Keratinocyte (primary cell): ENCODE measurements around the gene IL1RAPL1. TPM values are rescaled to one million over a fixed set of nuclear protein-coding genes. Genes with fewer than 3 reads are reported as not detected.

Experiments
- DNase-seq: peaks from one replicate; pipeline ENCODE4 v3.0.0-alpha.2; 2011; ENCODE audit warnings: low read depth, missing footprints, low spot score
- FAIRE-seq: peaks from 2 replicates; lab custom pipeline; 2011; peaks lifted over from hg19 to GRCh38; lab: Jason Lieb, UNC
- H2AFZ ChIP-seq: 2 replicates; pipeline ENCODE4 v1.6.0; 2012; ENCODE audit warnings: low read length, control low read depth, inconsistent platforms; ENCODE audit not compliant: control insufficient read depth
- H3K27ac ChIP-seq: 2 replicates; pipeline ENCODE4 v1.5.1; 2011; ENCODE audit warnings: low read length; ENCODE audit not compliant: control insufficient read depth, insufficient read depth
- H3K27me3 ChIP-seq: 3 replicates; pipeline ENCODE4 v1.6.0; 2011; ENCODE audit warnings: low read length; ENCODE audit not compliant: control insufficient read depth, insufficient read depth; ENCODE audit errors: extremely low read depth
- H3K36me3 ChIP-seq, 2 experiments: 2 replicates in 1 of 2; 3 replicates in 1 of 2; pipeline ENCODE4 v1.5.1; 2011; ENCODE audit warnings: low read length in 2 of 2, mild to moderate bottlenecking in 1 of 2; ENCODE audit not compliant: control insufficient read depth in 2 of 2, insufficient read depth in 2 of 2; ENCODE audit errors: extremely low read depth in 1 of 2
- H3K4me1 ChIP-seq: 3 replicates; pipeline ENCODE4 v1.5.1; 2011; ENCODE audit warnings: low read length; ENCODE audit not compliant: control insufficient read depth, insufficient read depth; ENCODE audit errors: extremely low read depth
- H3K4me2 ChIP-seq: 3 replicates; pipeline ENCODE4 v1.6.0; 2011; ENCODE audit warnings: low read depth, low read length; ENCODE audit not compliant: control insufficient read depth, insufficient read depth; ENCODE audit errors: extremely low read depth
- H3K4me3 ChIP-seq, 3 experiments: fragments of 200-600 bp in 1 of 3; sonication (generic) in 1 of 3; 2 replicates in 2 of 3; 3 replicates in 1 of 3; pipeline ENCODE4 v1.5.1; 2011 to 2016; ENCODE audit warnings: low read length in 3 of 3, mild to moderate bottlenecking in 3 of 3, control low read depth in 2 of 3, inconsistent platforms in 1 of 3, low read depth in 1 of 3, mixed read lengths in 1 of 3, mixed run types in 1 of 3, moderate library complexity in 1 of 3; ENCODE audit not compliant: control insufficient read depth in 2 of 3, insufficient read depth in 2 of 3; ENCODE audit errors: extremely low read depth in 1 of 3
- H3K79me2 ChIP-seq: 2 replicates; pipeline ENCODE4 v1.6.0; 2012; ENCODE audit warnings: low read length; ENCODE audit not compliant: control insufficient read depth, insufficient read depth
- H3K9ac ChIP-seq: 3 replicates; pipeline ENCODE4 v1.6.0; 2011; ENCODE audit warnings: low read length; ENCODE audit not compliant: control insufficient read depth, insufficient read depth; ENCODE audit errors: extremely low read depth
- H3K9me1 ChIP-seq: 3 replicates; pipeline ENCODE4 v1.6.0; 2011; ENCODE audit warnings: low read length; ENCODE audit not compliant: control insufficient read depth, insufficient read depth; ENCODE audit errors: extremely low read depth
- H3K9me3 ChIP-seq: 2 replicates; pipeline ENCODE4 v1.5.1; 2012; ENCODE audit warnings: low read depth, low read length; ENCODE audit not compliant: control insufficient read depth
- H4K20me1 ChIP-seq: 3 replicates; pipeline ENCODE4 v1.6.0; 2011; ENCODE audit warnings: low read length; ENCODE audit not compliant: control insufficient read depth, insufficient read depth; ENCODE audit errors: extremely low read depth
- EZH2 ChIP-seq: IDR thresholded peaks from one replicate; pipeline ENCODE4 v1.6.1; 2012; ENCODE audit warnings: inconsistent platforms, mild to moderate bottlenecking, low read length, moderate library complexity
- dilution Hi-C: fragments of 300-500 bp; cut with MboI; formaldehyde crosslinking; loops from one replicate; pipeline ENCODE4 v1.7.0; 2020; ENCODE audit warnings: low sequenced_read_pairs; ENCODE audit not compliant: extremely low pct_ligation_motif_present
- polyA plus RNA-seq, 5 experiments: library from polyadenylated mRNA; depleted of rRNA in 3 of 5; stranded (reverse) in 3 of 5; stranded (forward) in 1 of 5; unstranded in 1 of 5; fragments of >200 nt; gene quantifications; 1 replicate in 1 of 5; 2 replicates in 3 of 5; 3 replicates in 1 of 5; pipeline versions ENCODE4 v1.2.1 to v1.2.3, GENCODE V29; 2011 to 2012; ENCODE audit warnings: missing spikeins in 2 of 5, low read depth in 1 of 5, low replicate concordance in 1 of 5
- TF ChIP-seq, protein P1 (sequence below), 3 experiments: IDR thresholded peaks in 1 of 3; conservative IDR thresholded peaks in 1 of 3; optimal IDR thresholded peaks in 1 of 3; 2 replicates in 2 of 3; 3 replicates in 1 of 3; pipeline versions ENCODE3 to v1.5.1; 2011; ENCODE audit warnings: low read length in 3 of 3, mild to moderate bottlenecking in 3 of 3, moderate library complexity in 2 of 3, control low read depth in 1 of 3, inconsistent platforms in 1 of 3; ENCODE audit not compliant: insufficient read depth in 2 of 3; ENCODE audit errors: extremely low read depth in 1 of 3

Gene IL1RAPL1
- polyA plus RNA-seq, 1 donor (not counting 4 experiments of a cell fraction or from before 2014, with no cell fraction given): 2.8 TPM

- peaks cover 8% of the 10 kb centered on the region for H3K27me3 ChIP-seq
- H3K27ac ChIP-seq: no peak overlapping the region
- no peaks in the 10 kb centered on the region for H3K9me1 ChIP-seq
- H3K4me3 ChIP-seq: no peak overlapping the region
- H3K79me2 ChIP-seq: no peaks in the 10 kb centered on the region
- H3K4me2 ChIP-seq: no peak overlapping the region
- no peaks in the 10 kb centered on the region for H3K9me3 ChIP-seq
- no peak for TF ChIP-seq EZH2
- TF ChIP-seq, protein P1, sequence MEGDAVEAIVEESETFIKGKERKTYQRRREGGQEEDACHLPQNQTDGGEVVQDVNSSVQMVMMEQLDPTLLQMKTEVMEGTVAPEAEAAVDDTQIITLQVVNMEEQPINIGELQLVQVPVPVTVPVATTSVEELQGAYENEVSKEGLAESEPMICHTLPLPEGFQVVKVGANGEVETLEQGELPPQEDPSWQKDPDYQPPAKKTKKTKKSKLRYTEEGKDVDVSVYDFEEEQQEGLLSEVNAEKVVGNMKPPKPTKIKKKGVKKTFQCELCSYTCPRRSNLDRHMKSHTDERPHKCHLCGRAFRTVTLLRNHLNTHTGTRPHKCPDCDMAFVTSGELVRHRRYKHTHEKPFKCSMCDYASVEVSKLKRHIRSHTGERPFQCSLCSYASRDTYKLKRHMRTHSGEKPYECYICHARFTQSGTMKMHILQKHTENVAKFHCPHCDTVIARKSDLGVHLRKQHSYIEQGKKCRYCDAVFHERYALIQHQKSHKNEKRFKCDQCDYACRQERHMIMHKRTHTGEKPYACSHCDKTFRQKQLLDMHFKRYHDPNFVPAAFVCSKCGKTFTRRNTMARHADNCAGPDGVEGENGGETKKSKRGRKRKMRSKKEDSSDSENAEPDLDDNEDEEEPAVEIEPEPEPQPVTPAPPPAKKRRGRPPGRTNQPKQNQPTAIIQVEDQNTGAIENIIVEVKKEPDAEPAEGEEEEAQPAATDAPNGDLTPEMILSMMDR (optimal IDR thresholded peaks at IDR 0.05 in 1 of 3, IDR thresholded peaks at IDR 0.05 in 1 of 3, conservative IDR thresholded peaks at IDR 0.05 in 1 of 3; ENCODE audit: extremely low read depth in 1 of 3, insufficient read depth in 2 of 3, low read length in 3 of 3): no peak
- H4K20me1 ChIP-seq: no peaks in the 10 kb centered on the region
- no peak for FAIRE-seq
- no peaks in the 10 kb centered on the region for H3K4me1 ChIP-seq
- DNase-seq: no peak
- H2AFZ ChIP-seq: no peak overlapping the region
- H3K36me3 ChIP-seq: no peaks in the 10 kb centered on the region
- dilution Hi-C loops: no loop called here
- H3K9ac ChIP-seq: no peak overlapping the region
Measured at GRCh38 chrX:28585767-28586166, 1.5 kb upstream of the IL1RAPL1 start.

DNA sequence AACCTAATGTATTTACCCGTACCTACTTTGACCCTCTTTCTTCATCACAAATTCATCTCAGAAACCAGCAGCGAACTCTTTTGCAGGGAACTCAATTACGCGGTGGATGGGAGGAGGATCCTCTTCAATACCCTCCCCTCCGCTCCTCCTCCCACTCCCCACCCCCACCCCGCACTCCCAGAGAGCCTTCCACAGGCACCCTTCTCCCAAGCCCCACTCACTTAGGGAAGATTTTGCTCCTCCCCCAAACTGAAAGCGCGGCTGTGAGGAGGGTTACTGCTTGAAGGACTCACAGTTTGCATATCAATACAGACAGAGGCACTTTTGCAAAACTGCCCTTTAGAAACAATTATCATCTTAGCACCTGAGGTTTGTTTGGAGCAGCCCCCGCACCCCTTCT, 960 bp upstream of the IL1RAPL1 start:
- Histone ChIP-seq H2AFZ (no peak overlapping the region), H3K9ac (no peak overlapping the region), H3K4me3 (no peak overlapping the region), H3K27ac (no peak overlapping the region), H3K27me3 (peaks cover 8% of the 10 kb centered on the region), H3K4me1 (no peaks in the 10 kb centered on the region), H3K79me2 (no peaks in the 10 kb centered on the region), H3K9me1 (no peaks in the 10 kb centered on the region), H4K20me1 (no peaks in the 10 kb centered on the region), H3K4me2 (no peak overlapping the region), H3K36me3 (no peaks in the 10 kb centered on the region), H3K9me3 (no peaks in the 10 kb centered on the region)
- DNase-seq (no peak), FAIRE-seq (no peak)
- dilution Hi-C loops: no loop called here
- TF ChIP-seq EZH2: no peak
- TF ChIP-seq, protein P1 (optimal IDR thresholded peaks at IDR 0.05 in 1 of 3, IDR thresholded peaks at IDR 0.05 in 1 of 3, conservative IDR thresholded peaks at IDR 0.05 in 1 of 3; ENCODE audit: extremely low read depth in 1 of 3, insufficient read depth in 2 of 3, low read length in 3 of 3): no peak
